Right cardiac atrium (tissue), 5 donors: Measurements from ENCODE around the gene AHDC1. TPM values are rescaled to one million over a fixed set of nuclear protein-coding genes. Genes with fewer than 3 reads are reported as not detected.

Experiments used
- polyA plus RNA-seq: library from polyadenylated mRNA; stranded (reverse); fragments of 200-250 nt; gene quantifications from one replicate; pipeline ENCODE4 v1.2.3, GENCODE V29; 2013
- total RNA-seq, 4 donors: library from RNA; stranded (reverse); fragmentation: NEBNext Ultra II Directional; extraction: Animal tissue kit (Norgen Biotek cat#: 25700); gene quantifications; one replicate each; pipeline ENCODE4 v1.2.1, GENCODE V29; 2021
- donor health status: healthy with polysubstance abuse.
- donor health status: DM: no; HTN: yes; CAD: no.
- donor health status: DM: no; HTN: no; CAD: no.
- donor health status: DM: no; HTN: yes; CAD: no; lungs with severe emphysema.
- donor health status: DM: yes; HTN: yes; CAD: no.

The AHDC1 gene
- total and polyA plus RNA-seq, 5 donors: 26.3 to 53.5 (median 48.5) TPM

Other genes with a start within 250 kb of the AHDC1 start
- gene MAP3K6, start 237.2 kb downstream of the AHDC1 start, total RNA-seq: 10 to 100 TPM; 40.7 to 52.7 (median 45.9) TPM
- gene MAP3K6, start 237.2 kb downstream of the AHDC1 start, polyA plus RNA-seq: 47.5 TPM
- 10 to 100 TPM in 3 of 4 donors, 1 to 10 TPM in 1; 5.8 to 46.0 (median 11.9) TPM for gene FCN3, start 229.3 kb downstream of the AHDC1 start, total RNA-seq
- 98.1 TPM for gene FCN3, start 229.3 kb downstream of the AHDC1 start, polyA plus RNA-seq
- not detected for gene CD164L2, start 220.8 kb downstream of the AHDC1 start, total RNA-seq
- gene CD164L2, start 220.8 kb downstream of the AHDC1 start, polyA plus RNA-seq: not detected
- 1 to 10 TPM in 1 of 4 donors, under 1 TPM in 3; 0.46 to 3.3 (median 0.68) TPM for gene GPR3, start 211.5 kb downstream of the AHDC1 start, total RNA-seq
- 1.7 TPM for gene GPR3, start 211.5 kb downstream of the AHDC1 start, polyA plus RNA-seq
- gene WASF2, start 114.0 kb downstream of the AHDC1 start, total RNA-seq: 10 to 100 TPM; 64.4 to 77.9 (median 71.5) TPM
- 22.1 TPM for gene WASF2, start 114.0 kb downstream of the AHDC1 start, polyA plus RNA-seq
- gene FGR, start 31.0 kb upstream of the AHDC1 start, total RNA-seq: 10 to 100 TPM in 1 of 4 donors, 1 to 10 TPM in 3; 3.2 to 12.6 (median 5.1) TPM
- gene FGR, start 31.0 kb upstream of the AHDC1 start, polyA plus RNA-seq: 3.5 TPM
- gene IFI6, start 68.0 kb upstream of the AHDC1 start, total RNA-seq: 100 to 1,000 TPM in 1 of 4 donors, 10 to 100 TPM in 3; 46.2 to 145 (median 57.8) TPM
- 68.1 TPM for gene IFI6, start 68.0 kb upstream of the AHDC1 start, polyA plus RNA-seq
- gene FAM76A, start 121.8 kb upstream of the AHDC1 start, total RNA-seq: 10 to 100 TPM; 12.1 to 14.5 (median 12.9) TPM
- 6.1 TPM for gene FAM76A, start 121.8 kb upstream of the AHDC1 start, polyA plus RNA-seq
- 10 to 100 TPM; 26.0 to 40.8 (median 29.6) TPM for gene STX12, start 169.1 kb upstream of the AHDC1 start, total RNA-seq
- 20.1 TPM for gene STX12, start 169.1 kb upstream of the AHDC1 start, polyA plus RNA-seq
- 10 to 100 TPM; 24.2 to 26.8 (median 24.7) TPM for gene PPP1R8, start 226.6 kb upstream of the AHDC1 start, total RNA-seq
- 18.7 TPM for gene PPP1R8, start 226.6 kb upstream of the AHDC1 start, polyA plus RNA-seq